Measurements from ENCODE around the gene TSSK6. TPM values are rescaled to one million over a fixed set of nuclear protein-coding genes. Genes with fewer than 3 reads are reported as not detected.

TSSK6 gene
- total RNA-seq, 1 donor from 2014 or later, result not detected

DNA sequence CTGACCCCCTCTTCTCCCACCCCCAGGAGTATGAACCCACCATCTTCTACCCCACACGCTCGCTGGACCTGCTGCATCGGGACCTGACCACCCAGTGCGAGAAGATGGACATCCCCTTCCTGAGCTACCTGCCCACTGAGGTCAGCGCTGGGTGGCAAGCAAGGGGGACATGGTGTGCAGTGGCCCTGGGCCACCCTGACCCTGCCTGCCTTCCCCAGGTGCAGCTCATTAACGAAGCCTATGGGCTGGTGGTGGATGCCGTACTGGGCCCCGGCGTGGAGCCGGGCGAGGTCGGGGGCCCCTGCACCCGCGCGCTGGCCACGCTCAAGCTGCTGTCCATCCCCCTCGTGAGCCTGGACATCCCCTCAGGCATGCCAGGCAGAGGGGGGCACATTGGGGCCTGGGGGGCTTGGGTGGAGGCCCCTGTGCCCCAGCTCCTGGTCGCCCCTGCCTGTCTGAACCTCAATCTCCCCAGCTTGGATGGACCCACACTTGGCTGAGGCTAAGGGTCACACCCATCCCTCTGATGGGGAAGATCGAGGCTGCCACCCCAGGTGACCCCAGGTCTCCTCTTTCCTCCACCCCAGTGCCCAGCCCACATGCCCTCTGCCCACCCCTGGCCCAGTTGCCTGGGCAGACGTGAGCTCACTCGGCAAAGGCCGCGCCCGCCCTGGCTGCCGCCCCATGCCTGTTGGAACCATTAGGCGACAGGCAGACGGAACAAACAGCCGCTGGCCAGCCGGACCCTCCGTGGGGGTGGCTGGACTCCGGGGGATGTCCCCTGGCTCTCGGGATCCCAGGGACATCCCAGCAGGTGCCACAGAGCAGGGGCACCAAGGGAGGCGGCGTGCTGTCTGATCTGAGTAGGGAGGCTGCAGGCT lies 20.2 kb upstream of the TSSK6 start:
- intact Hi-C loops (cut with DNase I), result no loop called here
- DNase-seq (ENCODE audit: low spot score in 2 of 2), result no peak
- H3K36me3 ChIP-seq, result peaks cover 0 to 3% of the 10 kb centered on the region in 2 donors

DNA sequence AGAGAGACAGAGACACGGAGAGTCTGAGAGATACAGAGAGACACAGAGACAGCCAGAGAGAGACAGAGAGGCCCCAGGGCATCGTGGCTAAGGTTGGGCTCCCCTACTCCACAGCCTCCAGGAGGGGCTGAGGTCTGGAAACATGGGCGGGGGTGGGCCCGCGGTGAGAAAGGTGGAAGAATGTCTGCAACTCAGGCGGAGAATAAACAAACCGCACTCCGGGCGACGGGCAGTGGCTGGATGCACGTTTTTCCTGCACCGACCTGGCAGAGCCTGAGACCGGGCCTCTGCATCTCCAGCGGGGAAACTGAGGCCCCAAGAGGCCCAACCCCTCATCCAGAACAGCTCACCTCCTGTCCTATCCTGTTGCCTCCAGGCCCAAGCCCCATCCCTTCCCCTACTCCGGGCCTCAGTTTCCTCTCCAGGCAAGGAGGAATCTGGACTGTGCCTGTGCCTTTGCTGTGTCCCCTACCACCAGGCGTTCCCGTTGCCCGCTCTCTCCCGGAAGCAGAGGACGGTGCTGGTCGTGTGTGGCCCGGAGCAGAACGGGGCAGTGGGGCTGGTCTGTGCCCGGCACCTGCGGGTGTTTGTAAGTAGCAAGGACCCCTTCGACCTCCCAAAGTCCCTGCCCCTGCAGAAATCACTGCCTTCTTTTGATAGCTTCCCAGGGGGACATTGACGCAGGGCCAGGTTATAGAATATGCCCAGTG lies 19.4 kb upstream of the TSSK6 start:
- no peak overlapping the region for H3K4me3 ChIP-seq

More for the DNA sequence above, 20.2 kb upstream of the TSSK6 start:
- TF ChIP-seq, protein P1, sequence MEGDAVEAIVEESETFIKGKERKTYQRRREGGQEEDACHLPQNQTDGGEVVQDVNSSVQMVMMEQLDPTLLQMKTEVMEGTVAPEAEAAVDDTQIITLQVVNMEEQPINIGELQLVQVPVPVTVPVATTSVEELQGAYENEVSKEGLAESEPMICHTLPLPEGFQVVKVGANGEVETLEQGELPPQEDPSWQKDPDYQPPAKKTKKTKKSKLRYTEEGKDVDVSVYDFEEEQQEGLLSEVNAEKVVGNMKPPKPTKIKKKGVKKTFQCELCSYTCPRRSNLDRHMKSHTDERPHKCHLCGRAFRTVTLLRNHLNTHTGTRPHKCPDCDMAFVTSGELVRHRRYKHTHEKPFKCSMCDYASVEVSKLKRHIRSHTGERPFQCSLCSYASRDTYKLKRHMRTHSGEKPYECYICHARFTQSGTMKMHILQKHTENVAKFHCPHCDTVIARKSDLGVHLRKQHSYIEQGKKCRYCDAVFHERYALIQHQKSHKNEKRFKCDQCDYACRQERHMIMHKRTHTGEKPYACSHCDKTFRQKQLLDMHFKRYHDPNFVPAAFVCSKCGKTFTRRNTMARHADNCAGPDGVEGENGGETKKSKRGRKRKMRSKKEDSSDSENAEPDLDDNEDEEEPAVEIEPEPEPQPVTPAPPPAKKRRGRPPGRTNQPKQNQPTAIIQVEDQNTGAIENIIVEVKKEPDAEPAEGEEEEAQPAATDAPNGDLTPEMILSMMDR (IDR thresholded peaks at IDR 0.05), result no peak
- Histone ChIP-seq H3K9me3 (no peaks in the 10 kb centered on the region), H3K4me1 (peaks cover 5 to 6% of the 10 kb centered on the region in 2 donors), H3K27me3 (peaks cover 6% of the 10 kb centered on the region), H3K4me3 (no peak overlapping the region), H3K27ac (no peak overlapping the region)

DNA sequence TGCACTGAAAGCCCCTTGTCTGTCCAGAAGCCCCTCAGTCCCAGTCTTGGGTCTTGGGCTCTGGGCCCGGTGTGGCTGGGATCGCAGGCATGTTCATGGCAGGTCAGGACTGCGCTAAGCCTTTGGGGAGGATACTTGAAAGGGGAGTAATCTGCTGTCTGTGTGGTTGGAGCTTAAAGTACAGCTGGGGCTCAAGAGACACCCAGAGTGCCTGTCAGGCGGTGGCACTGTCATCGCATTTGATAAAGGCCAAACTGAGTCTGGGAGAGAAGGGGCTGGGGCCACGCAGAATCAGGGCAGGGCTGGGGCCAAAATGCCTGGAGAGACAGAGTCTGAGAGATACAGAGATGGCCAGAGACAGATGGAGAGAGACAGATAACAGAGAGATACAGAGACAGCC lies 18.5 kb upstream of the TSSK6 start:
- no peak for DNase-seq (ENCODE audit: low spot score in 2 of 2)

More for the DNA sequence above, 19.4 kb upstream of the TSSK6 start:
- Histone ChIP-seq H3K27ac (no peak overlapping the region), H3K36me3 (peaks cover 0 to 3% of the 10 kb centered on the region in 2 donors), H3K9me3 (no peaks in the 10 kb centered on the region), H3K4me1 (peaks cover 3 to 6% of the 10 kb centered on the region in 2 donors), H3K27me3 (peaks cover 6% of the 10 kb centered on the region)
- TF ChIP-seq, protein P1 (IDR thresholded peaks at IDR 0.05), result no peak
- DNase-seq (ENCODE audit: low spot score in 2 of 2), result no peak
- intact Hi-C loops (cut with DNase I), result loop anchor here (5.0 kb wide), 1 partner anchor 743 kb away; no protein-coding TSS in a partner anchor

DNA sequence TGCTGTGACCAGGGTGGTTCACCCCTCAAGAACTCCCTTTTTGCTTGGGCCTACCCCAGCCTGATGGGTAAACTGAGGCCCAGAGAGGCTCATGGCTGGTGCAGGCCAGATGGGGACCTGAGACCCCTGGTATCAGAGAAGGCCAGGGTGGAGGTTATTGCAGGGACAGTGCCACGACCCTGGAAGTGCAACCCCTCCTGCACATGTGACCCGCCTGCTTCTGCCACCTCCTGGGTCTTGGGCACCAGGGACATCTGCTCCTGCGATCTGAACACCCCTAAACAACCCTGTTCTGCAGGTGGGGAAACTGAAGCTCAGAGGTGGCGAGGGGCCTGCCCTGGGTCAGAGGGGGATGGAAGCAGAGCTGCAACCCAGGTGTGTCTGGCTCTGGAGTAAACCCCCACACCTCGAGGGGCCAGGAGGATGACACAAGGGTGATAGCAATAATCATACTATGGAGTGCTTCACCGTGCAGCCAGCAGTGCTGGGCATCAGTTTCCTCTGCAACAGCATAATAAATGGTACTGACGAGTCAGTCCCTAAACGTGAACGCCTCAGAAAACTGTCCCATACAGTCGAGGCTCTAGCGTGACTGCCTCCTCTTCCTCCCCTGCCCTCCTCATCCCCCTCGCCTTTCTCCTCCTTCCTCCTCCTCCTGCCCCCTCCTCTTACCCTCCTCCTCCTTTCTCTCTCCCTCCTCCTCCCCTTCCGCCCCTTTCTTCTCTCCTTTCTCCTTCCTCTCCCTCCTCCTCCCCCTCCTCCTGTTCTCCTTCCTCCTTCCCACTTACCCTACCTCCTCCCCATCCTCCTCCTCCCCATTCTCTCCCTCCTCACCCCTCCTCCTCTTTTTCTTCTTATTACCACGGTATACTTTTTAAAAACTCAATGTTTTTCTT lies 17.7 kb upstream of the TSSK6 start:
- TF ChIP-seq, protein P1 (IDR thresholded peaks at IDR 0.05), result no peak
- peaks cover 2% of the 10 kb centered on the region for H3K27me3 ChIP-seq
- no peaks in the 10 kb centered on the region for H3K9me3 ChIP-seq
- peaks cover 1 to 2% of the 10 kb centered on the region in 2 donors for H3K4me1 ChIP-seq
- H3K4me3 ChIP-seq, result no peak overlapping the region
- peaks cover 4 to 5% of the 10 kb centered on the region in 2 donors for H3K36me3 ChIP-seq
- intact Hi-C loops (cut with DNase I), result loop anchor here (1.0 to 5.0 kb wide), 3 partner anchors 110 to 744 kb away; partner anchors contain the start of gene GMIP
- no peak for DNase-seq (ENCODE audit: low spot score in 2 of 2)
- no peak overlapping the region for H3K27ac ChIP-seq

More for the DNA sequence above, 18.5 kb upstream of the TSSK6 start:
- H3K36me3 ChIP-seq, result peaks cover 0 to 3% of the 10 kb centered on the region in 2 donors
- H3K27me3 ChIP-seq, result peaks cover 6% of the 10 kb centered on the region
- TF ChIP-seq, protein P1 (IDR thresholded peaks at IDR 0.05), result no peak
- peaks cover 3 to 6% of the 10 kb centered on the region in 2 donors for H3K4me1 ChIP-seq
- H3K27ac ChIP-seq, result no peak overlapping the region
- no peak overlapping the region for H3K4me3 ChIP-seq
- H3K9me3 ChIP-seq, result no peaks in the 10 kb centered on the region
- intact Hi-C loops (cut with DNase I), result loop anchor here (5.0 kb wide), 1 partner anchor 743 kb away; no protein-coding TSS in a partner anchor

Data from ascending aorta (tissue), 2 donors.